ENCODE data around the gene WAPL. TPM values are rescaled to one million over a fixed set of nuclear protein-coding genes. Genes with fewer than 3 reads are reported as not detected.

The WAPL gene
- total RNA-seq, 6 experiments from 2014 or later, result 13.4 to 21.3 (median 18.8) TPM

DNA sequence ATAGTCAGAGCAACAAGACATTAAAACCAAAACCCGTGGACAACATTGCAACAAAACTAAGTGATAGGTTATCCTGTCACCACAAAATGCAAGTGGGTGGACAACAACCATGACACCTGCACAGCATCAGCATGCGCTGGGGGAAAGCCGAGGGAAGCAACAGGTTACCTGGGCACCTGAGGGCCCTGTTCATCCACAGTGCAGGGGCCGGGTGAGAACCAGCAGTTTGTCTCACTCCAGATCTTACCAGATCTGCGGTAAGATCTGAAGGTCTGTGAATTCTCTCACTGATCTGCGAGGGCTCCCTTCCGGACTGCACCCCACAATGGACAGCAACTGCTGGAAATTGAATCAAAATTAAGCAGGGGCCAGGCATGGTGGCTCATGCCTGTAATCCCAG is 124.5 kb downstream of the WAPL start:
- 91% methylated on average over 1 of the region's 7 CpGs for WGBS (ENCODE audit: insufficient coverage, low coverage, low lambda C conversion rate, missing lambda C conversion rate)
- Histone ChIP-seq H3K9me3 (no peaks in the 10 kb centered on the region), H3K27ac (no peak overlapping the region), H3K4me1 (peaks cover 0 to 16% (median 3%) of the 10 kb centered on the region in 4 donors), H3K4me3 (no peak overlapping the region), H3K36me3 (no peaks in the 10 kb centered on the region), H3K27me3 (no peaks in the 10 kb centered on the region)
- ATAC-seq (no peak), DNase-seq (peak in 1 of 3 donors; percentile 30)
- intact Hi-C loops (cut with DNase I), result loop anchor here (5.0 to 10.0 kb wide), 2 partner anchors 138 to 185 kb away; no protein-coding TSS in a partner anchor
- no peak for TF ChIP-seq POLR2A (IDR thresholded peaks at IDR 0.05)
- no peak for TF ChIP-seq CTCF (IDR thresholded peaks at IDR 0.05)

DNA sequence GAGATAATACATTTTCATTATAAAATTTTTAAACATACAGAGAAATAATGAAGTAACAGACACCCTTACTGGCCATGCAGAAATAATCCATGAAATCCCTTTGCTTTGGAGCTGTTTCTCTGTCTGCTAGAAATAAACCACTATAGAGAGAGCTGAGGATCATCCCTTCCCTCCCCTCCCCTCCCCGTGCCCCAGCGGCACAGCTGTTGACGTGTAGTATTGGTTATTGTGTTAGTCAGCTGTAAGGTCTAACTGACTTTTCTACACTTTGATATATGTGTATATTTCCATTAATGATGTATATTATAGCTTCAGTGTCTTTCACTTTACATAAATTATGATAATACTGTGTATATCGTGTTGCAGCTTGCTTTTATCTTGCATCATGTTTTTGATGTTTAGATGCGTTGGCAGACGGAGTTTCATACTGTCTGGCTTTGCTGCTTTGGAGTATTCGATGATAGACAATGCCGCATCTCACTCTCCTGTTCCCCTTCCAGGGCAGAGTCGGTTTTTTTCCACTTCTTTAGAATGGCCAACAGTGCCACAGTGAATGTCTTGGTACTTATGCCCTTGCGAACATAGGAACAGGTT is 127.6 kb downstream of the WAPL start:
- WGBS (ENCODE audit: insufficient coverage, low coverage, low lambda C conversion rate, missing lambda C conversion rate), result 67% methylated on average over 8 of the region's 10 CpGs
- Histone ChIP-seq H3K4me3 (no peak overlapping the region), H3K27me3 (no peaks in the 10 kb centered on the region), H3K27ac (no peak overlapping the region), H3K4me1 (no peaks in the 10 kb centered on the region), H3K36me3 (no peaks in the 10 kb centered on the region), H3K9me3 (no peaks in the 10 kb centered on the region)
- intact Hi-C loops (cut with DNase I), result loop anchor here in 1 of 2 donors (5.0 to 10.0 kb wide), 2 partner anchors 141 to 193 kb away; no protein-coding TSS in a partner anchor
- DNase-seq, result no peak
- ATAC-seq, result no peak
- no peak for TF ChIP-seq POLR2A (IDR thresholded peaks at IDR 0.05)
- TF ChIP-seq CTCF (IDR thresholded peaks at IDR 0.05), result no peak

DNA sequence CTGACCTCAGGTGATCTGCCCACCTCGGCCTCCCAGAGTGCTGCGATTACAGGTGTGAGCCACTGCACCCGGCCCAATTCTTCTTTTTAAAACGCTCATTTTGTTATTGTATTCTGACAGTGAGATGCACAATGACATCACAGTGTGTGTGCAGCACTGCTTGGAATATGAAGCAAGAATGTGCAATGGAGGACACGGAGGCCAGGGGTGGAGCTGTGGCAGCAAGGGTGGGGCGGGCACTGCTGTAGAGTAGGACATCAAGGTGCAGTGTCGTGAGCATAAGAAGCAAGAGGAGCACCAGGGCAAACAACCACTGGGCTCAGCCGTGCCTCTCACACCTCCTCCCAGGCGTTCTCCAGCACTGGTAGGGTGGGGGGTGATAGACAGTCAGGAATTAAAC is 128.2 kb downstream of the WAPL start:
- no peak for DNase-seq
- no peaks in the 10 kb centered on the region for H3K36me3 ChIP-seq
- no peak for TF ChIP-seq CTCF (IDR thresholded peaks at IDR 0.05)
- no peak for TF ChIP-seq POLR2A (IDR thresholded peaks at IDR 0.05)
- intact Hi-C loops (cut with DNase I), result loop anchor here in 1 of 2 donors (5.0 to 10.0 kb wide), 2 partner anchors 141 to 194 kb away; no protein-coding TSS in a partner anchor
- H3K4me1 ChIP-seq, result no peaks in the 10 kb centered on the region
- H3K27ac ChIP-seq, result no peak overlapping the region
- no peak overlapping the region for H3K4me3 ChIP-seq
- no peaks in the 10 kb centered on the region for H3K9me3 ChIP-seq
- ATAC-seq, result no peak
- whole genome bisulfite sequencing (ENCODE audit: insufficient coverage, low coverage, low lambda C conversion rate, missing lambda C conversion rate), result 67% methylated on average over 9 of the region's 9 CpGs
- no peaks in the 10 kb centered on the region for H3K27me3 ChIP-seq

- no peaks in the 10 kb centered on the region for H3K4me1 ChIP-seq
- no peak for TF ChIP-seq CTCF (IDR thresholded peaks at IDR 0.05)
- TF ChIP-seq POLR2A (IDR thresholded peaks at IDR 0.05), result no peak
- no peak overlapping the region for H3K4me3 ChIP-seq
- intact Hi-C loops (cut with DNase I), result loop anchor here in 1 of 2 donors (5.0 to 10.0 kb wide), 2 partner anchors 142 to 195 kb away; no protein-coding TSS in a partner anchor
- H3K27ac ChIP-seq, result no peak overlapping the region
- ATAC-seq (no peak), DNase-seq (peak in 1 of 3 donors; percentile 29)
- 70% methylated on average over 6 of the region's 7 CpGs for WGBS (ENCODE audit: insufficient coverage, low coverage, low lambda C conversion rate, missing lambda C conversion rate)
- no peaks in the 10 kb centered on the region for H3K9me3 ChIP-seq
- no peaks in the 10 kb centered on the region for H3K36me3 ChIP-seq
- no peaks in the 10 kb centered on the region for H3K27me3 ChIP-seq
Observed at GRCh38 chr10:86392723-86393094, 128.9 kb downstream of the WAPL start.

All from right lobe of liver (tissue), 6 donors.